Measurements from ENCODE around the gene IL16.
A peak's percentile ranks its signal among the peaks of the same experiment; 100 is the strongest.

IL16 gene

GRCh38 chr15:81196576-81197254, at the start of gene IL16:
IL16 (plus strand) TSS chr15:81196879; CDS start chr15:81225400, 28,521 bp downstream.
- ChIA-PET CTCF (interaction anchor here (2.3 kb wide), 1 partner anchor 70 kb away, joined by 10 read pairs; no protein-coding TSS in a partner anchor), POLR2A (no interaction called here)

DNA sequence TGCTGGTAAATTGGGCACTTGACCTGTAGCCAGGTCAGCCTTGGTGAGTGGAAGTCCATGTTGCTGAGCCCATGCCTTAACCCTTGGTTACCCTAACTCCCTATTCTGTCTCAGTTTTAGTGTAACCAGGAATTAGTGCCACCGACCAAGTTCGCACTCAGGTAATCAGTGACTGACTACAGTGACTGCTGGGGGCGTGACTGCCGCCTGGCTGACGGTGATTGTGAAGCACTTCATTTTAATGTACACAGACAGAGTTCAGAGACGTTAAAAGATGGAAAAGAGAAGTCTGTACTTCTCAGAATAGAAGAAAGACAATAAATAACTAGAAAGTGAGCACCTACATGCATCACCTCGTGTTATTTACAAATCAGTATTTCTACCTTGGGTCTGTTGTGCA, 45.3 kb upstream of the IL16 start:
- DNase-seq (ENCODE audit: low read depth, low spot score) = no peak
- ChIA-PET POLR2A (no interaction called here), CTCF (interaction anchor here (1.1 to 16.0 kb wide), 2 partner anchors 11 to 110 kb away, joined by 4 to 733 read pairs; no protein-coding TSS in a partner anchor)
- no peak for TF ChIP-seq CTCF (IDR thresholded peaks at IDR 0.05; ENCODE audit: insufficient read depth, low read length, missing control alignments)
- H3K4me3 ChIP-seq (ENCODE audit: low read depth, low read length) = no peak overlapping the region

More at GRCh38 chr15:81196576-81197254, at the start of gene IL16:
- DNase-seq (ENCODE audit: low read depth, low spot score) = no peak
- H3K4me3 ChIP-seq (ENCODE audit: low read depth, low read length) = no peak within 1 kb of the TSS
- no peak for TF ChIP-seq CTCF (IDR thresholded peaks at IDR 0.05; ENCODE audit: insufficient read depth, low read length, missing control alignments)

- H3K4me3 ChIP-seq (ENCODE audit: low read depth, low read length) = no peak overlapping the region
- ChIA-PET POLR2A (no interaction called here), CTCF (interaction anchor here (1.0 to 16.0 kb wide), 7 partner anchors 11 to 177 kb away, joined by 3 to 733 read pairs (median 4); no protein-coding TSS in a partner anchor)
- no peak for DNase-seq (ENCODE audit: low read depth, low spot score)
- no peak for TF ChIP-seq CTCF (IDR thresholded peaks at IDR 0.05; ENCODE audit: insufficient read depth, low read length, missing control alignments)
Observed at GRCh38 chr15:81152339-81152738, 44.3 kb upstream of the IL16 start.

DNA sequence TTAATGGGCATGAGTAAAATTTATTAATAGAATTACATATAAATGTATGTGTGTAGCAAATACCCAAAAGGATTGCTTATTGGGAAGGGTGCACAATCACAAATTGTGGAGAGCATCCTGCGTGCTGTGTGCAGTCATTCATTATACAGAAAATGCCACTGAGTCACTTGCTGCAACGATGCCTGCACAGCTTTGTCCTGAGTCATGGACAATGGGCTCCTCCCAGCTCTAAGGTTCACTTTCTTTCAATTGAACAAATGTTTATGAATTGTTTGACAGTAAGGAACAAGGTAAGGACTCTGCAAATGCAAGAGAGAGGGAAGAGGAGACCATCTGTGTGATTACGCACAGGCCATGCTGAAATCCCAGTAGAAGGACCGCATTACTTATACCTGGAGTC, 43.9 kb upstream of the IL16 start:
- H3K4me3 ChIP-seq (ENCODE audit: low read depth, low read length) = no peak overlapping the region
- POLR2A ChIA-PET = no interaction called here
- CTCF ChIA-PET = interaction anchor here (1.0 to 16.0 kb wide), 7 partner anchors 10 to 178 kb away, joined by 3 to 733 read pairs (median 4); no protein-coding TSS in a partner anchor
- TF ChIP-seq CTCF (IDR thresholded peaks at IDR 0.05; ENCODE audit: insufficient read depth, low read length, missing control alignments) = no peak
- no peak for DNase-seq (ENCODE audit: low read depth, low spot score)

GRCh38 chr15:81155375-81156218, 41.1 kb upstream of the IL16 start:
- ChIA-PET CTCF (interaction anchor here (0.7 to 16.0 kb wide), 46 partner anchors 9 to 181 kb away, joined by 3 to 733 read pairs (median 4); no protein-coding TSS in a partner anchor), POLR2A (interaction anchor here (0.9 to 2.1 kb wide), 2 partner anchors 9 to 111 kb away, joined by 4 to 7 read pairs; no protein-coding TSS in a partner anchor)
- H3K4me3 ChIP-seq (ENCODE audit: low read depth, low read length) = no peak overlapping the region
- no peak for DNase-seq (ENCODE audit: low read depth, low spot score)
- peak; percentile 31 for TF ChIP-seq CTCF (IDR thresholded peaks at IDR 0.05; ENCODE audit: insufficient read depth, low read length, missing control alignments)

Data from AG04449 (cell line).